HG02840 (cell line): ENCODE measurements around the gene AFAP1L2.

Experiments
- ATAC-seq: cut with Tn5 transposase; IDR thresholded peaks from one replicate; pipeline ENCODE4 v1.9.1; 2021; ENCODE audit warnings: mild to moderate bottlenecking, moderate library complexity, moderate number of reproducible peaks; ENCODE audit not compliant: unreplicated experiment, low FRiP score

Gene AFAP1L2

GRCh38 chr10:114316744-114317143 lies 87.6 kb downstream of the AFAP1L2 start:
- no peak for ATAC-seq

DNA sequence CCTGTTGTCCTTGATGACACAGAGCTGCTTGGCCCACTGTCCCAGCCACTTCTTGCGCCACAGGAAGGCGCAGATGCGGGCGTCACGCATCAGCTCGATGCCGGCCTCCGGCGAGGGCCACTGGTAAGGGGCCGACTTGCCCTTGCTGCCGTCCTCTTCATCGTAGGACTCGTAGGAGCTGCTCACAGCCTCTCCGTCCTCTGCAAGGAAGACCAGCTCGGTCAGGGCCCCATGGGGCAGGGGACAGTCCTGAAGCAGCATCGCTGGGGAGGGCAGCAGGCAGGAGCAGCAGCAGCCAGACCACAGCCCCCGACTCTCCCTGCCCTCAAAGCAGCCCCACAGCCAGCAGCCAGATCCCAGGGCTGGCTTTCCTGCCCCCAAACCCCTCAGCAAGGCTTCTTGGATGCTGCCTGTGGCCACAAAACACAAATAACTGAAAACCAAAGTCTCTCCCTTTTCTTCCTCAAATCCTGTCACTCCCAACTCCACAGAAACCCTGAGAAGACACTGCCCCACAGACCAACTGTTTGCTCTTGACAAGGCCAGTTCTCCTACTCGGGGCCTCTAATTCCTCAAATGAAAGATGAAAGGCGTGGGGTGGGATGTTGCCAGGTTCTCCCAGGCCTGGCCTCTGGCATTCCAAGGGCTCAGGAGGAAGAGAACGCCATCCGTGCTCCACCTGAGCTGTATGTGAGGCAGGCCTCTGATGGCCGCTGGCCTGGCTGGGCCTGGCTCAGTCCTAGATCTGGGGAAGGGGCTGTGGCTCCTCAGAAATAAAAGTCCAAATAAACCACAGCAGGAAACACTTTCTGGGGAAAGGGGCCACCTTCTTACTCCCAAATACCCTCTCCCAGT lies 88.5 kb downstream of the AFAP1L2 start:
- no peak for ATAC-seq

- no peak for ATAC-seq
Measured at GRCh38 chr10:114313866-114314265, 90.4 kb downstream of the AFAP1L2 start.

DNA sequence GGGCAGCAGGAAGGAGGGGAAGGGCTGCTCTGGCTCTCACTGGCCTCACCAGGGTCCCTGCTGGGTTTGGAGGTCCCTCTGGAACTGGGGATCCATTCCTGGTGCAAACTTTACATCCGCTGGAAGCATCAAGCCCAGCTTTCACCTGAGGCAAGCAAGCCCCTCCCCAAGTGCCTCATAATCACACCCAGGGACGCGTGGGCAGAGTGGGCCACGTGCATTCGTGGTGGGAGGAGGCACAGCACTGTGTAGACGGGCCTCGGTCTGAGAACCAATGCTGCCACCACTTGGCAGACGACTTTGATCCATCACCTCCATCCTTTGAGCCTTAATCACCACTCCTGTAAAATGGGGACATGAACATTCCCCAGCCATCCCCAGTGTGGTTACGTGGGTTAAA lies 91.2 kb downstream of the AFAP1L2 start:
- ATAC-seq, result no peak

DNA sequence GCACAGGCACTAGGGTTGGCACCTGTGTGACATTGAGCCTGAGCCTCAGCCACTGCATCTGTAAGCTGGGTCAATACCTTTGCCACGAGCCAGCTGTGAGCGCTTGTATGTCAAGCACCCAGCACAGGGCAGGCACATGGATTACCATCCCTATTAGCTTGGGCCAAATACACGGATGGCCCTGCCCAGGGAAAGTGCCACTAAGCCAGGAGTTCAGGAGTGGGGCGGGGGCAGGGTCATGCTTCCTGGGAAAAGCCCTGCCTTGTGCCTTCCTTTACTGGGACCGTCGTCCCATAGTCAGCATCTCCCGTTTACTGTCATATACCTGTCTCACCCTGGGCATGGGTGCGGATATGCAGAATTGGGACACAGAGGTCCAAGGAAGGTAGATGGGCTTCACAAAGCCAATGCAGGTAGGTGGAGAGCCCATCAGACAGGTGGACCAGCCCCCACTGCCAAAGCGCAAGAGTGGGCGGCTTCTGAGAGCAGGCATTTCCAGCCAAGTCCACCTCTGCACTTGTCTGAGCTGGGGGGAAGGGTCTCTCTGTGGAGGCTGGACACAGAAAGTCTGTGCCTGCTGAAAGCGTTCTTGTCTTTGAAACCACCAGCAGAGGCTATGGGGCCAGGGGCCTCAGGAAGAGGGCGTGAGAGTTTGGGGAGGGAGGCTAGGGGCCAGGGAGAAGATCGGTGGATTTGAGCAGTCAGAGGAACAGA lies 92.6 kb downstream of the AFAP1L2 start:
- ATAC-seq, result no peak

DNA sequence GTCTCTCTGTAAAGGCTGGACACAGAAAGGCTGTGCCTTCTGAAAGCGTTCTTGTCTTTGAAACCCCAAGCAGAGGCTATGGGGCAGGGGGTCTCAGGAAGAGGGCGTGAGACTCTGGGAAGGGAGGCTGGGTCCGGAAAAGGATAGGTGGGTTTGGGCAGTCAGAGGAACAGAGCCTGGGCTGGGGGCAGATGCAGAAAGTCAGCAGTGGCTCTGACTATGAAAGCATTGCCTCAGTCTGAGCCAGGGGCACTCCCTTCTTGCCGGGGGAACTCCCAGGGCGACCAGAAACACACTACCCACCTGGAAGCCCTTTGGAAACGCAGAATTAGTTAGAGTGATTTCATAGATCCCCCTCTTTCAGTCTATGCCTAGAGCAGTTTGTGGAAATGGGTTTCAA lies 93.3 kb downstream of the AFAP1L2 start:
- ATAC-seq, result no peak

GRCh38 chr10:114310346-114310745 lies 94.0 kb downstream of the AFAP1L2 start:
- ATAC-seq, result no peak

GRCh38 chr10:114309364-114309651 lies 95.0 kb downstream of the AFAP1L2 start:
- no peak for ATAC-seq

GRCh38 chr10:114308531-114309363 lies 95.6 kb downstream of the AFAP1L2 start:
- no peak for ATAC-seq

- ATAC-seq, result no peak
Measured at GRCh38 chr10:114307731-114308130, 96.6 kb downstream of the AFAP1L2 start.

GRCh38 chr10:114306116-114306973 lies 98.0 kb downstream of the AFAP1L2 start:
- ATAC-seq, result no peak

- no peak for ATAC-seq
Measured at GRCh38 chr10:114305521-114305925, 98.8 kb downstream of the AFAP1L2 start.

DNA sequence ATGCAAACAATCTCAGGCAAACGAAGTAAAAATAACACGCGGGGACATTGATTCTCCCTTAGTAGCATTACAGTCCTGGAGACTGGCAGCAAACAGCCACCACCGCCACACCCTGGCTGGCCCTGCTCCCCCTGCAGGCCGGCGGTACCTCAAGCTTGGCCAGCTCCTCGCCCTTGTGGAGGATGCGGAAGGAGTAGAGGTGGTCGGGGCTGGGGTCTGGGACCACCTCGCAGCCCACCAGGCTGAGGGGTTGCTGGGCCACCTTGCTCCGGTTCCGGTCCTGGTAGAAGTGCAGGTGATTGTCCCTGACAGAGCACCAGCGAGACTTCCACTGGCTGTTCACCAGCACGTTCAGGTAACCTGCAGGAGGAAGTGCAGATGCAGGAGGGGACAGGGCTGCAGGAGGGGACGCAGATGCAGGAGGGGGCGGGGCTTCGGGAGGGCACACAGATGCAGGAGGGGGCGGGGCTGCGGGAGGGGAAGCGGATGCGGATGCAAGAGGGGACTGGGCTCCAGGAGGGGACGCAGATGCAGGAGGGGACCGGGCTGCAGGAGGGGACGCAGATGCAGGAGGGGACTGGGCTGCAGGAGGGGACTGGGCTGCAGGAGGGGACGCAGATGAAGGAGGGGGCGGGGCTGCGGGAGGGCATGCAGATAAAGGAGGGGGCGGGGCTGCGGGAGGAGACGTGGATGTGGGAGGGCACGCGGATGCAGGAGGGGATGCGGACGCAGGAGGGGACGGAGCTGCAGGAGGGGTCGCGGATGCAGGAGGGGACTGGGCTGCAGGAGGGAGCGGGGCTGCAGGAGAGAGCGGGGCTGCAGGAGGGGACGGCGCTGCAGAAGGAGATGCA lies 99.5 kb downstream of the AFAP1L2 start:
- peak; percentile 49 for ATAC-seq

DNA sequence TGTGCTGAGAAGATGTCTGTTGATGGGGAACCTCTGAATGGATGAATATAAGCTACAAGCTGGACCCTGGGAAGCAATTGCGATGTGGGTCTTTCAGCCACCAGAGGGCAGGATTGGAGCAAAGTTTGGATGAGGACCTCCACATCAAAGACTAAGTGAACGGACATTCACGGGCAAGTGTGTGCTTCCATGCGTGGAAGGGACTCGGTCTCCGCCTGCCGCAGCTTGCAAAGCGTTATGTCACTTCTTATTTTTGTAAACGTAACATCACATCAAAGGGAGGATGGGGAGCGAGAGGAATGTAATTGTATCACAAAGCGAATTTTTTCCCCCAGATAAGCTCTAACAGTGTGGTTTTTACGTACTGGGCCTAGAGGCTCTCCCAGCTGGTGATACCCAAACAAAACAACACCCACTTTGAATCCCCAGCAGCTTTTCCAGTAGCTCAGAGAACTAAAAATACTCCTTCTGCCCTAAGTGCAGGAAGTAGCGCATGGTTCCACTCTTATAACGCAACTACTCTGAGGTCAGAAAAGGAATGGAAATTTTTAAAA lies 100.2 kb downstream of the AFAP1L2 start:
- peak; percentile 69 for ATAC-seq

DNA sequence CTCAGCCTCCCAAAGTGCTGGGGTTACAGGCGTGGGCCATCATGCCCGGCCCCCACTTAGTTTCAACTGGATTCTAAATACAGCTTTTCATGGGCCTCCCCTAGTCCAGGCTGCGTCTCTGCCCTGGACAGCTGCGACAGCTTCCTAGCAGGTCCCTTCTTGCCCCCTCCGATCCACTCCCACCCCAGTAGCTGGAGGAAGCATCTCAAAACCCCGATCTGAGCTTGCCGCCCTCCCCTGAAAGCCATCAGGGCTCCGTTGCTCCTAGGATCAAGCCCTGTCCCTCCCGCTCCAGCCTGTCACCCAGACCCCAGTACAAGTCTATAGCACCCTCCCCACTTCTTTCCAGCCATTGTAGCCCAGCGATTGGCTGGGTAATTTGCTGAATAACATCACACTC lies 100.7 kb downstream of the AFAP1L2 start:
- no peak for ATAC-seq

DNA sequence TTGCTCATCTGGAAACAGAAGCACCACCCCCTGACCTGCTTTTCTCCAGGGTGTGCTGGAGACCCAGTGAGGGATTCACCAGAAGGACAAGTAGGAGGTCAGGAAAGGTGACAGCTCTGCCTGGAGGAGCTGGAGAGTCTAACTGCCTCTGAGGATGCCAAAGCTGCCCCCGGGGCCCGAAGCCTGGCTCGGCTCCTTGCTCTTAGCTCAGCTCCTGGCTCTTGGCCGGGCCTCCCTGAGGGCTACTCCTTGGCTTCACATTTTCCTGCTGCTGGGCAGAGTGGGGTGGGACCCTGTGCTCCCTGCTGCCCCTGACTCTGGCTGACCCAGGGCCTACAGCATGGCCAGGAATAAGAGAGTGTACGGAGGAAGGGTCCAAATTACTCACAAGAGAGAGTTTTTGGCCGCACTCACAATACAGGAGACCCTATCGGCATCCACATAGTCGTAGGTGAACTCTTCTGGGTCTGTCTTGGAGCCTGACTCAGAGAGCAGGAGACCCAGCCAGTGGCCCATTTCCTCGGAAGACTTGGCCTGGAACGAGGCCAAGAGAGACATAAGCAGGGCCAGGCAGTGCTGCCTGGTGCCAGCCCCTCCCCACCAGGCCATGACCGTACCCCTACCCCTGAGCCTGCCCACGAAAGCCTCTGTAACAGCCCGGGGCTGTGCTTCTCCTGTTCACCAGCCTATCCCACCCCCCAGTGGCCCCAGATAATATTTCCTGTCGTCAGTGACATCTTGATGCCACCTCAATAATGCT lies 102.2 kb downstream of the AFAP1L2 start:
- ATAC-seq, result no peak

DNA sequence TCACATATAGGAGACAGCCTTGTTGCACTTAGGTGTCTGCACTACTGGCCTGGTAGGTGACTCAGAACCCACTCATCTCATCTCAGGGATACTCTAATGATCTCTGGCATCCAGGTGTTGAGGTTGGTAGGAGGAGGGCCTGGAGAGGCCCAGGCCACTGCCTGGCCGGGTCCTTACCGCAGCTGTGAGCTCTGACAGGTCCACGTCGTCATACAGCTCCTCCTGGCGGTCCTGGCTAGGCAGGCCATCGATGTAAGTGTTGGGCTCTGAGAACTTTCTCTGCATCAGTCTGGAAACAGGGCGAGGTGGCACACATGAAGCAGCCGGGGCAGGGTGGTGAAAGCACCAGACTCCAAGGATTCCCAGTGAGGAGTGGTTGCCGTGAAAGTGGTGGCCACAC lies 103.1 kb downstream of the AFAP1L2 start:
- ATAC-seq, result no peak

DNA sequence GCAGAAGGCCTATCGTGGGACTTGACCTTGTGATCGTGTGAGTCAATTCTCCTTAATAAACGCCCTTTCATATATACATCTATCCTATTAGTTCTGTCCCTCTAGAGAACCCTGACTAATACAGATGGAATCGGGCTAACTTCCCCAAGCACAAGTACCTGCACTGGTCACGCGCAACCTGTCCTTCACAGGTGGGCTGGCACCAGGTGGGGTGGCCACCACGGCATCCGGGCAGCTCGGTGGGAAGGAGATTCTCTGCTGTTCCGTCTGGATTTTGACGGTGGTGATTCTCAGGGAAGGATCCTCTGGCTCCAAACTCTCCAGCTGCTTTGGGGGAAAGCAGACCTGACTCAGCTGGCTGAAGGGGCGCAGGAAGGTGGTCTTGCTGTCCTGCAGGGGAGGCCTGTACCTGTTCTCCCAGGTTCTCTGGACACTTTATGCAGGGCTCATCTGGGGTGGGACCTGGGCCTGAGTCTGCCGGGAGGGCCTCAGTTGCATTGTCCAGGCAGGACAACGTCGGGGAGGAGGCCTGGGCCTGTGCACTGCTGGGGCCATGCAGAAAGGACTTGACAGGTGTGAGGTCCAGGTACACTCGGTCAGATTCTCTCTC lies 104.2 kb downstream of the AFAP1L2 start:
- ATAC-seq, result no peak
